Mesothelial cell of epicardium (in vitro differentiated cells): Measurements from ENCODE around the gene CROCC2. TPM values are rescaled to one million over a fixed set of nuclear protein-coding genes. Genes with fewer than 3 reads are reported as not detected.

Experiments used
- DNase-seq, 2 experiments: peaks; one replicate each; pipeline ENCODE4 v3.0.0; 2021; ENCODE audit warnings: low spot score in 2 of 2; ENCODE audit not compliant: unreplicated experiment in 2 of 2
- H3K27ac Mint-ChIP-seq: 2 replicates; pipeline ENCODE4 v1.8.0; 2021; ENCODE audit warnings: mixed read lengths
- H3K27me3 Mint-ChIP-seq: 2 replicates; pipeline ENCODE4 v1.8.0; 2021; ENCODE audit warnings: low read depth, mixed read lengths
- H3K36me3 Mint-ChIP-seq: 2 replicates; pipeline ENCODE4 v1.8.0; 2021; ENCODE audit warnings: mixed read lengths
- H3K4me1 Mint-ChIP-seq: 2 replicates; pipeline ENCODE4 v1.8.0; 2021; ENCODE audit warnings: mixed read lengths
- H3K4me3 Mint-ChIP-seq: 2 replicates; pipeline ENCODE4 v1.8.0; 2021; ENCODE audit warnings: mild to moderate bottlenecking, moderate library complexity, mixed read lengths
- H3K9me3 Mint-ChIP-seq: 2 replicates; pipeline ENCODE4 v1.8.0; 2021; ENCODE audit warnings: mixed read lengths
- total RNA-seq: library from RNA; stranded (reverse); gene quantifications from 3 replicates; pipeline ENCODE4 v1.2.1, GENCODE V29; 2021
- TF ChIP-seq, protein P1 (sequence below): fragments of 200-600 bp; sonication (generic); IDR thresholded peaks from one replicate; pipeline ENCODE4 v1.5.0; 2021; ENCODE audit warnings: antibody characterized with exemption; ENCODE audit not compliant: unreplicated experiment

Gene CROCC2
- total RNA-seq, 1 donor from 2014 or later = 0.16 TPM

DNA sequence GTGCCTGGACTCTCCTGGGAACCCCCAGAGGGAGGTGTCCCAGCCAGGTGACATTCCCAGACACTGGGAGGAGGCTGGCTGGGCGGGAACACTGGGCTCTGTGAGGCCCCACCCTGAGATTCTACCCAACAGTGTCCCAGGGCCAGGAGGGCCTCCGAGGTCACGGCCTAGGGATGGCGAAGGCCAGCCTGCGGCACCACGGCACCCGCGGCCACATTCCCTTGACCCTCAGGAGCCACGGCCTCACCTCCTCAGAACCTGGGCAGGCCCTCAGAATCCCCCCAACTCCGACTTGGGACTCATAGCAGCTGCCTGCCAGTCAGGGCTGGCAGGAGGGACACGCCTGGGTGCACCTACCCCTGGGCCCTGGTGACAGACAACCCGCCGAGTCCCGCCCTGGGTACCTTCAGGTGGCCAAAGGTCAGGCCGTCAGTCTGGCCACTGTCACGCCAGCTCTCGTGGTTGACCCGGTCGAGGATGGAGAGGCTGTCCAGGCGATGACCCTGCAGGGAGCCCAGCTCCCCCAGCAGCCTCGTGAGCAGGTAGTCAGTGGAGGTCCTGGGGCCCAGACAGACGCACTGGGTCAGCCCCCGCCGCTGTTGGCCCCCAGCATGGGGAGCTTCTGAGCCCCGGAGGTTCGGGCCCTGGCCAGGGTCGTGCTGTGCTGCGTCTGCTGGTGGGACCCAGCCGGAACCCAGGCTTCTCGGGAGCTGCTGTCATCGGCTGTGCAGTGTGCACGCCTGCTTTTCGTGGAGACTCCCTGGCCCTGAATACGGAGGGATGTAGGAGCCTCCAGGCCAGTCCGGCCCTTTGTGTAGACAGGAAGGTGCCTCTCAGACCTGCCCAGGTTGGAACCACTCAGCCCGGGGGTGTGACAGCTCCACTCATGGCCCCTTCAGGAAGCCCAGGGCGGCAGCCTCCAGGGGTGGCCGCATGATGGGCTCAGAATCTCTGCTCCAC is 16.3 kb upstream of the CROCC2 start:
- H3K36me3 Mint-ChIP-seq = no peaks in the 10 kb centered on the region
- H3K9me3 Mint-ChIP-seq = no peaks in the 10 kb centered on the region
- DNase-seq = no peak
- no peak overlapping the region for H3K4me3 Mint-ChIP-seq
- H3K4me1 Mint-ChIP-seq = peaks cover 8% of the 10 kb centered on the region
- no peaks in the 10 kb centered on the region for H3K27me3 Mint-ChIP-seq
- no peak overlapping the region for H3K27ac Mint-ChIP-seq
- TF ChIP-seq, protein P1, sequence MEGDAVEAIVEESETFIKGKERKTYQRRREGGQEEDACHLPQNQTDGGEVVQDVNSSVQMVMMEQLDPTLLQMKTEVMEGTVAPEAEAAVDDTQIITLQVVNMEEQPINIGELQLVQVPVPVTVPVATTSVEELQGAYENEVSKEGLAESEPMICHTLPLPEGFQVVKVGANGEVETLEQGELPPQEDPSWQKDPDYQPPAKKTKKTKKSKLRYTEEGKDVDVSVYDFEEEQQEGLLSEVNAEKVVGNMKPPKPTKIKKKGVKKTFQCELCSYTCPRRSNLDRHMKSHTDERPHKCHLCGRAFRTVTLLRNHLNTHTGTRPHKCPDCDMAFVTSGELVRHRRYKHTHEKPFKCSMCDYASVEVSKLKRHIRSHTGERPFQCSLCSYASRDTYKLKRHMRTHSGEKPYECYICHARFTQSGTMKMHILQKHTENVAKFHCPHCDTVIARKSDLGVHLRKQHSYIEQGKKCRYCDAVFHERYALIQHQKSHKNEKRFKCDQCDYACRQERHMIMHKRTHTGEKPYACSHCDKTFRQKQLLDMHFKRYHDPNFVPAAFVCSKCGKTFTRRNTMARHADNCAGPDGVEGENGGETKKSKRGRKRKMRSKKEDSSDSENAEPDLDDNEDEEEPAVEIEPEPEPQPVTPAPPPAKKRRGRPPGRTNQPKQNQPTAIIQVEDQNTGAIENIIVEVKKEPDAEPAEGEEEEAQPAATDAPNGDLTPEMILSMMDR = no peak

DNA sequence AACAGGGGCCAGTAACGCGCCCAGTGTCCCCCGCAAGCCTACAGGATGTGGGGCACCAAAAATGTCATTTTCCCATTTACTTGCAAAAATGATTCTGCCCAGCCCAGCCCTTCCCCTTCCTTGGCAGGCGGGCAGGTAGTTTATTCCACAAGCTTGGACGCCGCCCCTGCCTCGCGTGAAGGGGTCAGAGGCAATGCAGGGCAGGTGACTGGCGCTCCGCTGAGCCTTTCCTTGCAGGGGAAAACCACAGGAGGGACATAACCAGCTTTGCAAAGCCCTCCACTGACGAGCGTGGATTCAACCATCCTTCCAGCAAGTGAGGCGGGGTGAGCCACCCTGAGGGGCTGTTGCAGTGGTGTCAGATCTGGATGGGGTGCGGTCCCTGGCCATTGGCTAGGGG is 15.4 kb upstream of the CROCC2 start:
- no peak overlapping the region for H3K4me3 Mint-ChIP-seq
- no peak for DNase-seq

DNA sequence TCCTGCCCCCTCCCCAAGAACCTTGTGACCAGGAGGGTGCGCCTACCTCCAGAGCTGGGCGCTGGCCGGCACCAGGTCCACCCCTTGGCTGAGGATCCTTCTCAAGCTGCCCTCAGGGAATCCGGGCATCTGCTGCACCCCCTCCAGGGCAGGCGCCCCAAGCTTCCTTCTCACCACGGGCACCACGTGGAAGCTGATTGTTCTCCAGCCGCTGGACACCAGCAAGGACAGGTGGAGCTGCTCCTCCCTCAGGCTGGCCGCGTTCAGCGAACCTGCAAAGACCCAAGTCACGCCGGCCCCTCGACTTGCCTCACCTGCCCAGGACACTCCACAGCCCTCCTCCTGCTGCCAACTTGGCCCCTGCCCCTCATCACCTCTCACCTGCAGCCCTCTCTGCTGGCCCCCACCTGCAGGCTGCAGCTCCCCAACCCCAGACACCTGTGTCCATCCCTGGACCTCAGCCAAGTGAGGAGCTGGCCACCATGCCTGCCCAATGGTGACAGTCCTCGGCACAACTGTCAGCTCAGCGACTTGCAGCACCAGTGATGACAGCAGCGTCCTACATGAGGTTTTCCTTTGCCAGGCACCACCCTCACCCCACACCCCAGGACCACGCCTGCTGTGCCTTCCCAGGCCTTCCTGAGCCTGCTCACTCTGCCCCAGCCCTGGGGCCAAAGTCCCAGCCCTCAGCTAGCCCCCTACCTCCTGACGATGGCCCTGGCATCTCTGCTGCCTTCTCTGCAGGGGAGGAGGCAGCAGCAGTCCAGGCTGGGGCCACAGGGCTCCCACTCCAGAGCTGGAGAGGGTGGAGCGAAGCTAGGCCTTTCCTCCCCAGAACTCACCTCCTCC is 14.4 kb upstream of the CROCC2 start:
- TF ChIP-seq, protein P1 = no peak
- Mint-ChIP-seq H3K36me3 (no peaks in the 10 kb centered on the region), H3K4me1 (peaks cover 14% of the 10 kb centered on the region), H3K27me3 (no peaks in the 10 kb centered on the region), H3K27ac (no peak overlapping the region), H3K4me3 (no peak overlapping the region), H3K9me3 (no peaks in the 10 kb centered on the region)
- DNase-seq = no peak

More for the DNA sequence above, 15.4 kb upstream of the CROCC2 start:
- Mint-ChIP-seq H3K36me3 (no peaks in the 10 kb centered on the region), H3K9me3 (no peaks in the 10 kb centered on the region), H3K4me1 (peaks cover 12% of the 10 kb centered on the region), H3K27me3 (no peaks in the 10 kb centered on the region), H3K27ac (no peak overlapping the region)
- TF ChIP-seq, protein P1 = no peak

DNA sequence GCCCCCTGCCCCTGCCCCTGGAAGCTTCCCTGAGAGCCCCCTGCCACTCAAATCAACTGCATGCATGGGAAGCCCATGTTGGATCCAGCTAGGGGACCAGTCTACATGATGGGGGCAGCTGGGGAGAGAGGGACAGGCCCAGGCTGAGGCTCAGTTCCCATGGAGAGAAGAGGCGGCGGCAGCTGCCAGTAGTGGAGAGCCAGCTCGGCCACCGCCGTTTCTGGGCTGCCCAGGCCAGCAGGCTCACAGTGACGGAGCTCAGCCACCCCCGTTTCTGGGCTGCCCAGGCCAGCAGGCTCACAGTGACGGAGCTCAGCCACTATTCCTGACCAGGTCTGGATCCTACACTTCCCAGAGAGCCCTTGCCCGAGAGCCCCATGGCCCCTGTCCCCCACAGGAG is 13.8 kb upstream of the CROCC2 start:
- no peak overlapping the region for H3K27ac Mint-ChIP-seq
- H3K9me3 Mint-ChIP-seq = no peaks in the 10 kb centered on the region
- no peaks in the 10 kb centered on the region for H3K27me3 Mint-ChIP-seq
- no peaks in the 10 kb centered on the region for H3K36me3 Mint-ChIP-seq
- peaks cover 15% of the 10 kb centered on the region for H3K4me1 Mint-ChIP-seq
- no peak for DNase-seq
- TF ChIP-seq, protein P1 = no peak
- H3K4me3 Mint-ChIP-seq = no peak overlapping the region

DNA sequence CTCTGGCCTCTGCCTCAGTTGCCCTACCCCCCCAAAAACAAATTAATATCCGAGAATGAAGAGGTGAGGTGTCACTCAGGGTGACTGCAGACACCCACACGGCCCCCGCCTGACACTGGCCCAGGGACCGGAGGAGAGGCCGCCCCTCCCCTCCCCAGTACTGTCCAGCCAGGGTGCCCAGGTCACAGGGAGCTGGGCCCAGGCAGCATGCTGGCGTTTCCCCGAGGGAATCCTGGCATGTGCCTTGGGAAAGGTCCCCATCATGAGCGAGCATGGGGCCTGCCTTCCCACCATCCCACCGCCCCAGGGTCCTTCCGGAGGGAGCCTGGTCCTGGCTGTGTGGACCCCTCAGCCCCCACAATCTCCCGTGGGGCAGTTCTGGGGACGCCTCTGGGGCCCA is 13.2 kb upstream of the CROCC2 start:
- TF ChIP-seq, protein P1 = no peak

More for the DNA sequence above, 13.2 kb upstream of the CROCC2 start:
- Mint-ChIP-seq H3K27ac (no peak overlapping the region), H3K27me3 (no peaks in the 10 kb centered on the region), H3K4me3 (no peak overlapping the region), H3K36me3 (no peaks in the 10 kb centered on the region), H3K4me1 (peaks cover 21% of the 10 kb centered on the region), H3K9me3 (no peaks in the 10 kb centered on the region)
- no peak for DNase-seq
